Measurements from ENCODE around the gene KIF21B. TPM values are rescaled to one million over a fixed set of nuclear protein-coding genes. Genes with fewer than 3 reads are reported as not detected.

Gene KIF21B
- total RNA-seq, 1 donor from 2014 or later, result 0.45 TPM

DNA sequence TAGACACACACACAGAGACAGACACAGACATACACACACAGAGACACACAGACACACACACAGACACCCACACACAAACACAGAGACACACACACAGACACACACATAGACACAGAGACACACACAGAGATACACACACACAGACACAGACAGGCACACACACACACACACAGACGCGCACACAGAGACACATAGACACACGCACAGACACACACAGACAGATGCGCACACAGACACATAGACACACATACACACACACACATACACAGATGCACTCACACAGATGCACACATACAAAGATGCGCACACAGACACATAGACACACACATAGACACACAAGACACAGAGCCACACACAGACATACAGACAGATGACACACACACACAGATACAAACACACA lies 16.0 kb downstream of the KIF21B start:
- intact Hi-C loops (cut with micrococcal nuclease), result no loop called here
- ATAC-seq (no peak), DNase-seq (no peak)

DNA sequence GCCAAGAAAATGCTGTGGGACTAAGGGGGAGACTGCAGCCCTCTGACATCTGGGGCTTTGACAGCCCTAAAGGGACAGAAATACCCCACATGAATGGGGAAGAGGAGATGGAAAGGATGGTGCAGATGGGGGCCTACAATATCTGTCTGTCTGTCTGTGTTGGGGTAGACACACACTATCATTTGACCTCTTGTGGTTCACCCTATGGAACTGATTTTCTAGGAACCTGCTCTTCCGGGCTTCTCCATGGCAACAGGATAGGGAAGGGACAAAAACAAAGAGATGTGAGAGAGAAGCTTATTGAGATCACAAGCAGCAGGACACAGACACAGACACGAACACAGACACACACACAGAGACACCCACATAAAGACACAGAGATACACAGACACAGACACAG lies 17.1 kb downstream of the KIF21B start:
- no peak for DNase-seq
- ATAC-seq, result no peak
- intact Hi-C loops (cut with micrococcal nuclease), result no loop called here

DNA sequence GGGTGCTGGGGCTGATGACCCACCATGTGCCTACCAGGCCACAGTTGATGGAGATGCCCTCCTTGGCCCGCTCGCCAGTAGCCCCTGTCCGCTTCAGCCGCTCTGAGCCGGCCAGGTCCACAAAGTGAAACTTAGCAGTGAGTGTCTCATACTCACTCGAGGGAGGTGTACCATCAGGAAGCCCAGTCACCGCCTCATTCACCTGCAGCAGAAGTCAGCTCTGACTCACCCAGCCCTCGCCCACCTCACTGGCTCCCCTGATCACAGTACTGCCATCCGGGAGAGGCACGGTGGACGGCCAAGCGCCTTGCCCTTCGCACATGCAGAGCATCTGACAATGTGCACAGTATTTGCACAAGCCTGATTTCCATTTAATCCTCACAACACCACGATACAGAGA lies 18.8 kb downstream of the KIF21B start:
- DNase-seq, result no peak

DNA sequence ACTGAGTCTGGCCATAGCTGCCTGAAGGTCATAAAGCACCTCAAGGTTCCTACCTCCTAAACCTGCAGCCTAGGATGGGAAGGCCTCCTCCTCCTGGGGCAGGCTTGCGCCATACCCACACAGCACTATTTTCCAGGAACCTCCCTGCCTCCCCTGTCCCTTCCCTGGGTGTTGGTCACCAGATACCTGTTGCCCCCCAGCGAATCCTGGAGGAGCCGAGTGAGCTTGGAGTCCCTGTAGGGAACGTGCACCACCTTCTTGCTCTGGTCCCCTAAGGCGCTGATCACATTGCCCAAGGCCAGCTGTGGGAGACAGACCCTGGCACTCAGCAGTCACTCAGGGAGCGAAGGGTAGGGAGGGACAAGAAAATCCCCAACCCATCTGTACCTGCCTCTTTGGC lies 19.4 kb downstream of the KIF21B start:
- intact Hi-C loops (cut with micrococcal nuclease), result no loop called here
- DNase-seq (no peak), ATAC-seq (no peak)

More for the DNA sequence above, 18.8 kb downstream of the KIF21B start:
- ATAC-seq, result no peak
- intact Hi-C loops (cut with micrococcal nuclease), result no loop called here

DNA sequence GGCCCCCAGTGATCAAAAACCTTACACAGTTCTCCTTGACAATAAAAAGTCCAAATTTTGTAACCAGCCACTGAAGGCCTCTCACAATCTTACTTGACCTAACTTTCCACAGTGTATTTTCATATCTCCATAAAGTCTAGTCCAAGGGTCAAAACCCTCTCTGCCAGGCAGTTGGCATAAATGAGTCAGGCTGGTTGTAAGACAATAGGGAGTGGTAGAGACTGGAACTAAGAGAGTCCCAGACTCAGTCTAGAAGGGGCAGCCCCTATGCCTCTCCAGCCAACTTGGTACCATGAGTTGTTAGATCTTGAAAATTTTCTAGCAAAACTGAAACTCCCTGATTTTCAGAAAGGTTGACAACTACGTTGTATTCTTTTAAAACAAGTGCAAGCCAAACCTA lies 21.0 kb downstream of the KIF21B start:
- DNase-seq (no peak), ATAC-seq (no peak)
- intact Hi-C loops (cut with micrococcal nuclease), result no loop called here

DNA sequence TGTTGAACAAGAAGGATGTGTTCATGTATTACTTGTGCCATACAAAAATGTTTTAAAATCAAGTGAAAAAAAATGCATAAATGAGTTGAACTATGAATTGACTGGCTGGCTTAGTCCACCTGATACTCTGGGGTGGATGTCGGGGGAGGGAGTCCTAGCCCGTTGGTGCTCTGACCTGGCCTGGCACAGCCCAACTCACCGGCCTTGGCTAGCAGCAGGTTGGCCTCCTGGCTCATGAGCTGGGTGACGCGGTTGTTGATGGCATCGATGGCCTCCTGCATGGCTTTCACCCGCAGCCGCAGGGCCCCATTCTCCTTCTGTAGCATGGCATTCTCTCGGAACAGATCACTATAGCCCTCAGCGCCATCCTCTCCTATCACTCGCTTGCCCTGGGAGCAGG lies 21.6 kb downstream of the KIF21B start:
- intact Hi-C loops (cut with micrococcal nuclease), result no loop called here
- DNase-seq, result no peak
- ATAC-seq, result no peak

DNA sequence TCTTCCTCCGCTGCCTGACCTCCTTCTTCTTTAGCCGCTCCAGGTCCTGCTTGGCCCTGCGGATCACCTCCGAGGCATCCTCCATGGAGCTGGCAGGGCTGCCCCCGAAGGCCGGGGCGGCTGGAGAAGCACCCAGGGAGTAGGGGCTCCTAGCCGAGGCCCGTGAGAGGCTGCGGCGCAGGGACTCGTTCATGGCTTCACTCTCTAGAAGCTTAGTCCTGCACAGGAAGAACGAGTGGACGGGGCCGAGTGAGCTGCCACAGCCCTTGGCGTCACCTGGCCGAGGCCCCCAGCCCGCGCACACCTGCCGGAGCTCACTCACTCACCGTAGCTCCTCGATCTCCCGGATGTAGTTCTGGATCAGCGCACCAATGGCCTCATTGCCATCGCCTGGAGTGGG lies 23.1 kb downstream of the KIF21B start:
- no peak for DNase-seq
- no peak for ATAC-seq
- intact Hi-C loops (cut with micrococcal nuclease), result no loop called here

DNA sequence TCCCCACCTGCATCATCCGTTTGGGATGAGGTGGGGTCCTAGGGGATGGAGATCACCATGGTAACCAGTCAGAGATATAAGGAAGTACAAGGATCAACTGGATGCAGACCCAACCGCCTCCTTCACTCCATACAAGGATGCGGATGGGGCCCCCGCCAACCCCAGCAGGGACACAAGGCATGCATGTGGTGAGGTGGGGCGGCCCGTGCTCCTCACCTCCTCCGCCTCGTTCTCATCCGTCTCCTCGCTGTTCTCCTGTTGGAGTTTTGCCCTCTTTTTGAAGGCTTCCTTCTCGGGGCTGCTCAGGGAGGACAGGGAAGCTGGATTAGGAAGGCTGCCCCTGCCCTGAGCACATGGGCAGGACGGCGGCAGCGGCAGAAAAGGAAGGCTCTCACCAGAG lies 23.8 kb downstream of the KIF21B start:
- intact Hi-C loops (cut with micrococcal nuclease), result no loop called here
- no peak for DNase-seq
- ATAC-seq, result no peak

DNA sequence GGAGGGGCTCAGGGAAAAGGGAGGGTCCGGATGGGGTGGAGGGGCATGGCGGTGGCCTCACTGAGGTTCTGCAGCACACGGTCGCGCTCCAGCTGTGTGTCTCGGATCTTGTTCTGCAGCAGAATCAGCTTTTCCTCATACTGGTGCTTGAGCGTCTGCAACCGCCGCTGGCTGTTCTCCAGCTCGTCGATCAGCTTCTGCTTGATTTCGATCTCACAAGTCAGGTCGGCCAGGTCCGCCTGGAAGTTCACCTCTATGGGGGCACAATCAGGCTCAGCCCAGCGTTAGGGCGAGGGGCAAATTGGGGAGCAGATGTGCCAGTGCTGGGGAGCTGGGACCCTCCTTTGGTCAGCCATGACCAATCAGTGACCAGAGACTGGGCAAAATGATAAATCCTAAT lies 25.2 kb downstream of the KIF21B start:
- intact Hi-C loops (cut with micrococcal nuclease), result no loop called here
- ATAC-seq (no peak), DNase-seq (no peak)

DNA sequence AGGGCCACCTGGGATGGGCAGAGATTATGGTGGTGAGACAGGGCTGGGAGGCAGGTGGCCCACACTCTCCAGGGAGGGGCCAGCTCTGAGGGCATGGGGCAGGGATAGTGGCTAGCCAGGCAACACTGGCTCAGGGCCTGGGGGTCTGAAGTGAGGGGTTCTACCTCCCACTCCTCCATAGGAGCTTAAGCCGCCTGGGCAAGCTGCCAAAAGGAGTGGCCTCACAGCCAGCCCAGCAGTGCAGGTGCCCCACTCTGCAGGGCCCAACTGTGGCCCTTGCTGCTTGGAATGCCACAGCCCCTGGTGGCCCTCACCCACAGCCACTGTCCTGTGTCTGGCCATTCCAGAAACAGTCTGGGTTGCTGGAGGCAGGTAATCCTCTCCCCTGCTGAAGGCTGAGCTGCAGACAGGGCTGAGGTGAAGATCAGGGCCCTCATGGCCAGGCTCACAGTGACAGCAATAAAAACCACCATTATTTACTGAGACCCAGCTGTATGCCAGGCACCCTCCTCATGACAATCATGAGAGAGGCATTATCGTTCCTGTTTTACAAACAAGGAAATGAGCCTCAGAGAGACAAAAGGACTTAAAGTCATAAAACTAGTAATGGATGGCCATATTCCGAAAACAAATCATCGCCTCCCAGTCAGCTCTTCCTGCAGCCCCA lies 31.0 kb downstream of the KIF21B start:
- no peak for DNase-seq
- intact Hi-C loops (cut with micrococcal nuclease), result no loop called here
- ATAC-seq, result no peak

DNA sequence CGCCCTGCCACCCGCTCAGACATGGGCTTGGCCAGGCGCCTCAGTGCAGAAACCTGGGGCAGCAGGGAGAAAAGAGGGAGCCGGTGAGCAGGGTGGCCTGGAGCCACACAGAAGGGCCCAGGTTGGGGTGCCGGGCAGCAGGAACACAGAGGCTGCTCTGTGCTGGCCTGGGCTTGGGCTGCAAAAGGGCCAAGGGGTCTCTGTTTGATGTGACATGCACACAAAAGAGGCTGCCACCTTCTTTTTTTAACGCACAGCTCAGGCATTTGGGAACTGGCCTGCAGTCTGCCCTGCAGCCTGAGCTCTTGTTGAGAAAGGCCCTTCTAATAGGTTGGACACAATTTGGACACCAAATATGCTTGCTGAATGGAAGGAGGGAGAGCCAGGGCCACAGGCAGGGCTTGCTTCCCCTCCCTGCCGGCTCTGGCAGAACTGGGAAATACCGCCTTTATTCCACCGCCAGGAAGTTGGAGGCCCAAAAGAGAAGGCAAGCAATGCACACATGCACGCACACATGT lies 32.4 kb downstream of the KIF21B start:
- ATAC-seq (no peak), DNase-seq (no peak)
- intact Hi-C loops (cut with micrococcal nuclease), result no loop called here

DNA sequence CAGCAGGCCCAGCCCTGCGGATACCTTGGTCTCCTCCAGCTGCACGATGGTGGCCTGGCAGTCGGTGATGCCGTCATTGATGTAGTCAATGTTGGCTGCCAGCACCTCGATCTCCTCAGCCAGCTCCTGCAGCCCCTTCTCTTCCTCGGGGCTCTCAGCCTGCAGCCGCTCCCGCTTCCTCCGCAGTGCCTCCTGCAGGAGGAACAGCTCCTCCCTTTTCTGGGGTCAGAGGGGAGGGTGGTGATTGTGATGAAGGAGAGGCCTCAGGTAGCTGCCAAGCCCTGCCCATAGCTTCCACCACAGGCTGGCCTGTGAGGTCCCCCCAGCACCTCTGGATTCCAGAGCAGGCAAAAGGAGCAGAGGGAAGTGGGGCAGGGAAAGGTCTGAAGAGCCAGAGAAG lies 33.4 kb downstream of the KIF21B start:
- ATAC-seq (no peak), DNase-seq (no peak)

DNA sequence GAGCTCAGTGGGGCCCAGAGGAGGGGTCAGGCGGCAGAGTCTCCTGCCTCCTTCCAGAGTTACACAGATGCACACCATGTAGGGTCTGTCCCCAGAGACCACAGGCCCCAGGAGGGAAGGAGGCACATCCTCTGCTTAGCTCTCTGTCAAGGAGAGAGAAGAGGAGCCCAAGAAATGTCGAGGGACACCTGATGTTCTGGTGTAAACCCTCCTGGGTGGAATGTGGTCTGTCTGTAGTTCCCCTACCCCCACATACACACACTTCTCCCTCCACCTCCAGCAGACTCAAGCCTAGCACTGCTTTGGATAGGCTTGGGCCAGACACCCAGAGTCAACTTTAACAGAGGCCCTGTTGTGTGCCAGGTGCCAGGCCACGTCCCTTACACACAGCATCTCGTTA lies 34.2 kb downstream of the KIF21B start:
- intact Hi-C loops (cut with micrococcal nuclease), result no loop called here
- no peak for ATAC-seq
- no peak for DNase-seq

More for the DNA sequence above, 33.4 kb downstream of the KIF21B start:
- intact Hi-C loops (cut with micrococcal nuclease), result no loop called here

DNA sequence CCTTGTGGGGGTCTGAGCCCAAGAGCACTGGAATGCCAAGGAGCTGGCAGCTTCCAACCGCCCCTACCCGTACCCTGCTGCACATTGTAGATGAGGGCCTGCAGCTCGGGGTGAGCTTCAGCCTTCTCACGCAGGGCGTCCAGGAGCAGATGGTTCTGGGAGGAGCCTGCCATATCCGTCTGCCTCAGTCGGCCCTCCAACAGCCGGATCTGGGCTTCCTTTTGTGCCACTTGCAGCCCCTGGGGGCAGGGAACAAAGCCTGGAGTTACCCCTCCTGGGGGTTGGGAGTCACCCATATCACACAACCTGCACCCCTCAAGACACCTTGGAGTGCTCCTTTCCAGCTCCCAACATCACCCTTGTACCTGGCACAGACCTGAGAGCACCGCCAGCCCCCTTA lies 34.8 kb downstream of the KIF21B start:
- intact Hi-C loops (cut with micrococcal nuclease), result no loop called here
- no peak for ATAC-seq
- DNase-seq, result no peak

DNA sequence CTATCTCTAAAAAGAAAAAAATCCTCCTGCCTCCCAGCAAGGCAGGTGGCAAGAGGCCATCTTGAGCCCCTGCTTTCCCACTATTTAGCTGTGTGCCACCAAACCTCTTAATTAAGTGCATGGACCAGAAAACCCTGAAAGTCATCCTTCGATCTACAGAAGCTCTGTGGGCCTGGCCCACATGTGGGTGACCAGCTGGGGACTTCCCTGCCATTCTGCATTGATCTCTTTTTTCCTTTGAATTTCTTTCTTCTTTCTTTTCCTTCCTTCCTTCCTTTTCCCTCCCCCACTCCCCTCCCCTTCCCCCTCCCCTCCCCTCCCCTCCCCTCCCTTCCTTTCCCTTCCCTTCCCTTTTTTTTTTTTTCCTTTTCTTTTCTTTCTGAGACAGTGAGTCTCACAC lies 38.0 kb downstream of the KIF21B start:
- ATAC-seq (no peak), DNase-seq (no peak)
- intact Hi-C loops (cut with micrococcal nuclease), result no loop called here

DNA sequence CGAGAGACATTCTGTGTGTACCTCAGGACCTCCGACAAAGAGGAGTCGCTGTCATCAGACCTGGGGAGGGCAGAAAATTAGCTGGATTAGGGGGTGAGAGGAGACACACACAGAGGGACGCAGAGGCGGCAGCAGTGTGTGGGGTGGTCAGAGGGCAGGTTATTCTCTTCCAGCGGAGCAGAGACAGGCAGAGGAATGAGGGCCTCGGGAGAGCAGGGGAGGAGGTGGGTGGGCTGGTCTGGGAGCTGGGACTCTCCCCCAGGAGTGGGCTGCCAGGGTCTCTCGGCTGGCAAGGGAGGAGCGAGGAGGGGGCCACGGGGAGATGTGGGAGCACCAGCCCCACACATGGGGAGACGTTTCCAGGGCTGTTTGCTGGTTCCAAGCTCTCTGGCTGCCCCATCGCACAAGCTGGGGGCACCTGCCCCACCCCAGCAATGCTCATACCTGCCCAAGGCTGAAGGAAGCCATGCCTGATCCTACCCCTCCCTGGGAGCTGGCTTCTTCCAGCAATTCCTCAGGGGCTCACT lies 40.4 kb downstream of the KIF21B start:
- DNase-seq, result no peak
- intact Hi-C loops (cut with micrococcal nuclease), result no loop called here
- ATAC-seq, result no peak

DNA sequence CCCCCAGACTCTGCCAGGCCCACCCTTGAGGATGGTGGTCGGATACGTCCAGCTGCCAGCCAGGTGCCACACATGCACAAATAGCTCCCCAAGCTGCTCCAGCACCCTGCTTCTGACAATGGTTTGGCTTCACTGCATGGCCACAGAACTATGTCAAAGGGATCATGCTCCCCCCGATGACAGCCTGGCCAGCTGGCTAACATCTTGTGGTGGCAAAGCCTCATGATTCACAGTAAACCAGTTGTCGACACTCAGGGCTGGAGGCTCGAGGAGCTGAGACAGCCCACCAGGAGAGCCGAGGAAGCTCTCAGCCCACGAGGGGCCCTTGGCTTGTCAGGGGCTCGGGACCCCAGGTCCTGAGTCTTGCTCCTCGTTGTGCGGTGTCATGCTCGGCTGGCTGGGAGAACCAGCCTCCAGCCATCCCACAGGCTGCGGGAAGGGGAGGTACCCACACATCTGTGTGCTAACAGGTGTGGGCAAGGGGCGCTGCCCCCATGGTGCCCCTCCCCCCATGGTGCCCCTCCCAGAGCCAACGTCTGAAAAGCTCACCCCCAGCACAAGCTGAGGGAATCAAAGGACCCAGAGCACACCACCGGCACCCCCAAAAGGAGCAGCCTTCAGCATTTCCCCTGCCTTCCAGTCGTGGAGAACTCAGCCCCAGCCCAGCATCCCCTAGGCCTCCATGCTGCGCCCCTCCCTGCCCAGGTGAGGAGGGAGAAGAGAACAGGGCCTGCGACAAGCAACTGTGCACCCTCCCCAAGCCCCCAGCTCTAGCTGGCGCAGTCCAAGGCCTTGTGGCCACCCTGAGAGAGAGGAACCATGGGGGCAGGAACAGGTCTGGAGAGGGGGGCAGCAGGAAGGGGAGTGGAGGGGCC lies 41.2 kb downstream of the KIF21B start:
- intact Hi-C loops (cut with micrococcal nuclease), result no loop called here
- ATAC-seq, result no peak
- no peak for DNase-seq

DNA sequence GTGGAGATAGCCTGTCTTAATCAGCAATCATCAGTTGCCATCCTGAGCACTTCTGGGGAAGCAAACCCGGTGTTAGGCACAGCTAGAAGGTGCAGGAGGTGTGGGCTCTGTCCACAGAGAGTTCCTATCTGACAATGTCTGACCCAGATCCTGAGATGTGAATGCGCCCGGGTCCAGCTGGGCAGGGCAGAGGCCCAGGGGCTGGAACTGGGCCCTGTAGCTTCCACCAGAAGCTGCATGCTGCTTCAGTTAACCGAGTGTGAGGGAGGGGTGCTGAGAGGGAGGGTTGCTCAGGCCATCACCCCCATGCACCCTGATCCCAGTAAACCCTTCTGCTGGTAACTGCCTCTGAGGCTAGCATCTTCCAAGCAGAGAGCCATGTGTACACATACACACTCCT lies 42.2 kb downstream of the KIF21B start:
- DNase-seq (no peak), ATAC-seq (no peak)
- intact Hi-C loops (cut with micrococcal nuclease), result no loop called here

DNA sequence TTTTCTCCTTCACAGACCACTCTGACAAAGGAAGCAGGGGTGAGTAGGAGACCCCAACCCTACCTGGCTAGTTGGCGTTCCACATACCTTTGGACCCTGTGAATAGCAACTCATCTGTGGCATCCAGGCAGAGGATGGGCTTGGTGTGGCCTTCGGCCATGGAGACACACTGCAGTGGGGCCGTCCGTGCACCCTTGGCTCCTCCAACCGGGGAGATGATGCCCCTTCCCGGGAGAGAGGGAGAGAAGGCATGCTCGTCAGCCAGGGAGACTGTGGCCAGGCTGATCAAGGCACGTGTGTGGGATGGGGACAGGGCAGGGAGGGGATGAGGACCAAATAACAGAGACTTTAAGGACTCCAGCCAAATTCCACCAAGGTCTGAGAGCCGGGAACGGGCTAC lies 42.6 kb downstream of the KIF21B start:
- DNase-seq (no peak), ATAC-seq (no peak)
- intact Hi-C loops (cut with micrococcal nuclease), result no loop called here

DNA sequence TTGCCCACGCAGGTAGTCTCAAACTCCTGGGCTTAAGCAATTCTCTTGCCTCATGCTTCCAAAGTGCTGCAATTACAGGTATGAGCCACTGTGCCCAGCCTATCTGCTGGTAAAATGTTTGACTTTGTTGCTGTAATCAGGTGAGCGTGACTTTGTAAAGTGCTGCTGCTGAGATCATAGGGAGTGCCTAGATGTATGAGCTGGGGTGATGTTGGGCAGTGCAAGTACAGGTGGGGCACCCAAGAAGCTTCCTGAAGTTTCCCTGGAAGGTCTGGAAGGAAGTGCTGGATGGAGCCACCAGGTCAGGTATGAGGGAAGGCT lies 43.1 kb downstream of the KIF21B start:
- DNase-seq, result no peak
- no peak for ATAC-seq
- intact Hi-C loops (cut with micrococcal nuclease), result no loop called here
